GM12878 (cell line): ENCODE results near the gene SPRED2.

Source experiments
- CBFB ChIP-seq: IDR thresholded peaks from 2 replicates; pipeline ENCODE4 v1.6.1; 2016; ENCODE audit warnings: antibody characterized with exemption, low read depth
- CEBPB ChIP-seq, 2 experiments: fragments of 150-350 bp in 1 of 2; IDR thresholded peaks; 2 replicates each; pipeline ENCODE4 v1.6.1; 2012 to 2014; ENCODE audit warnings: low read depth in 2 of 2, low read length in 2 of 2, borderline replicate concordance in 1 of 2, inconsistent platforms in 1 of 2
- JUND ChIP-seq: IDR thresholded peaks from 2 replicates; pipeline ENCODE4 v1.6.1; 2012; ENCODE audit warnings: low read depth, mild to moderate bottlenecking, low read length, improper control_type of control experiment, moderate library complexity
- NFIC ChIP-seq: IDR thresholded peaks from 2 replicates; pipeline ENCODE4 v1.6.1; 2012; ENCODE audit warnings: low read depth, mild to moderate bottlenecking, inconsistent platforms, low read length, moderate library complexity
- PAX8 ChIP-seq: fragments of 450-650 bp; IDR thresholded peaks from 2 replicates; pipeline ENCODE4 v1.6.1; 2017; ENCODE audit warnings: mild to moderate bottlenecking, moderate library complexity
- POLR2A ChIP-seq: IDR thresholded peaks from 2 replicates; pipeline ENCODE4 v1.6.1; 2011; ENCODE audit warnings: low read depth, mild to moderate bottlenecking, low read length
- POU2F2 ChIP-seq: IDR thresholded peaks from 3 replicates; pipeline ENCODE4 v1.6.1; 2011; ENCODE audit warnings: low read depth, mild to moderate bottlenecking, low read length, borderline replicate concordance
- SPI1 ChIP-seq: IDR thresholded peaks from 2 replicates; pipeline ENCODE4 v1.6.1; 2011; ENCODE audit warnings: low read depth, mild to moderate bottlenecking, low read length, moderate library complexity, borderline replicate concordance; ENCODE audit not compliant: insufficient read depth
- TF ChIP-seq, protein P1 (sequence below), 3 experiments: IDR thresholded peaks in 2 of 3; conservative IDR thresholded peaks in 1 of 3; 2 replicates each; pipeline ENCODE4 v1.5.1; 2011; ENCODE audit warnings: low read depth in 3 of 3, low read length in 3 of 3, mild to moderate bottlenecking in 3 of 3, control low read depth in 2 of 3, moderate library complexity in 2 of 3, inconsistent platforms in 1 of 3, mixed read lengths in 1 of 3; ENCODE audit not compliant: control insufficient read depth in 2 of 3, insufficient read depth in 1 of 3; ENCODE audit errors: extremely low read depth in 1 of 3

- TF ChIP-seq SPI1, result no peak
- no peak for TF ChIP-seq POU2F2
- TF ChIP-seq POLR2A, result no peak
- no peak for TF ChIP-seq NFIC
- no peak for TF ChIP-seq CEBPB (IDR thresholded peaks at IDR 0.05; ENCODE audit: borderline replicate concordance in 1 of 2, low read depth in 2 of 2, low read length in 2 of 2)
- TF ChIP-seq, protein P1, sequence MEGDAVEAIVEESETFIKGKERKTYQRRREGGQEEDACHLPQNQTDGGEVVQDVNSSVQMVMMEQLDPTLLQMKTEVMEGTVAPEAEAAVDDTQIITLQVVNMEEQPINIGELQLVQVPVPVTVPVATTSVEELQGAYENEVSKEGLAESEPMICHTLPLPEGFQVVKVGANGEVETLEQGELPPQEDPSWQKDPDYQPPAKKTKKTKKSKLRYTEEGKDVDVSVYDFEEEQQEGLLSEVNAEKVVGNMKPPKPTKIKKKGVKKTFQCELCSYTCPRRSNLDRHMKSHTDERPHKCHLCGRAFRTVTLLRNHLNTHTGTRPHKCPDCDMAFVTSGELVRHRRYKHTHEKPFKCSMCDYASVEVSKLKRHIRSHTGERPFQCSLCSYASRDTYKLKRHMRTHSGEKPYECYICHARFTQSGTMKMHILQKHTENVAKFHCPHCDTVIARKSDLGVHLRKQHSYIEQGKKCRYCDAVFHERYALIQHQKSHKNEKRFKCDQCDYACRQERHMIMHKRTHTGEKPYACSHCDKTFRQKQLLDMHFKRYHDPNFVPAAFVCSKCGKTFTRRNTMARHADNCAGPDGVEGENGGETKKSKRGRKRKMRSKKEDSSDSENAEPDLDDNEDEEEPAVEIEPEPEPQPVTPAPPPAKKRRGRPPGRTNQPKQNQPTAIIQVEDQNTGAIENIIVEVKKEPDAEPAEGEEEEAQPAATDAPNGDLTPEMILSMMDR (IDR thresholded peaks at IDR 0.05 in 2 of 3, conservative IDR thresholded peaks at IDR 0.05 in 1 of 3; ENCODE audit: control insufficient read depth in 2 of 3, extremely low read depth in 1 of 3, insufficient read depth in 1 of 3, low read depth in 3 of 3, low read length in 3 of 3), result no peak
- no peak for TF ChIP-seq CBFB
- TF ChIP-seq PAX8, result no peak
- TF ChIP-seq JUND, result no peak
These were observed 169.1 kb downstream of the SPRED2 start for GRCh38 chr2:65263262-65263661.
